B cell (primary cell): ENCODE data around the gene SMPX. TPM values are rescaled to one million over a fixed set of nuclear protein-coding genes. Genes with fewer than 3 reads are reported as not detected.

Source experiments
- ATAC-seq: fragments of 200-7000 bp; cut with Tn5 transposase; one replicate; pipeline ENCODE4 v1.10.0; 2021; ENCODE audit warnings: low read depth, mild to moderate bottlenecking, moderate number of reproducible peaks, moderate library complexity
- CTCF ChIA-PET: fragments of 350-600 bp; sonication (Branson Sonifier 250); formaldehyde crosslinking; loops from one replicate; lab custom pipeline; 2021; ENCODE audit warnings: antibody characterized with exemption, inconsistent platforms; lab: Charles Lee
- POLR2A ChIA-PET: fragments of 350-600 bp; sonication (Branson Sonifier 250); formaldehyde crosslinking; loops from one replicate; lab custom pipeline; 2021; ENCODE audit warnings: antibody characterized with exemption; lab: Charles Lee
- DNase-seq: peaks from one replicate; pipeline ENCODE4 v3.0.0; 2013
- H2AFZ ChIP-seq: 2 replicates; pipeline ENCODE4 v1.6.1; 2012; ENCODE audit warnings: mild to moderate bottlenecking, low read depth, low read length; ENCODE audit not compliant: insufficient read depth, poor library complexity, severe bottlenecking
- H3K27ac ChIP-seq, 2 donors: 1 replicate in 1 of 2; 2 replicates in 1 of 2; pipeline ENCODE4 v1.5.1; 2012 to 2013; ENCODE audit warnings: low read length in 2 of 2, mild to moderate bottlenecking in 2 of 2, moderate library complexity in 1 of 2
- H3K27me3 ChIP-seq, 4 experiments: fragments of 200-600 bp in 1 of 4; sonication (generic) in 1 of 4; replicated peaks in 1 of 4; 1 replicate in 2 of 4; 2 replicates in 2 of 4; pipeline versions ENCODE4 v1.6.1 to v1.7.0; 2013 to 2016; ENCODE audit warnings: low read length in 3 of 4, mild to moderate bottlenecking in 2 of 4, mixed read lengths in 1 of 4, moderate library complexity in 1 of 4; ENCODE audit not compliant: insufficient read depth in 4 of 4, control insufficient read depth in 3 of 4; ENCODE audit errors: control extremely low read depth in 1 of 4
- H3K36me3 ChIP-seq, 2 experiments: replicated peaks in 1 of 2; 1 replicate in 1 of 2; 2 replicates in 1 of 2; pipeline versions ENCODE4 v1.6.1 to v1.7.1; 2013; ENCODE audit warnings: low read length in 1 of 2; ENCODE audit not compliant: insufficient read depth in 2 of 2, control insufficient read depth in 1 of 2; ENCODE audit errors: control extremely low read depth in 1 of 2, extremely low read depth in 1 of 2
- H3K4me1 ChIP-seq, 2 donors: fragments of 200-600 bp in 1 of 2; sonication (generic) in 1 of 2; 1 replicate in 1 of 2; 2 replicates in 1 of 2; pipeline versions ENCODE4 v1.5.1 to v1.6.1; 2013 to 2017; ENCODE audit warnings: low read length in 2 of 2; ENCODE audit not compliant: control insufficient read depth in 2 of 2, insufficient read depth in 2 of 2
- H3K4me2 ChIP-seq: replicated peaks from 2 replicates; pipeline ENCODE3; 2012; ENCODE audit warnings: mild to moderate bottlenecking, low read depth, low read length; ENCODE audit not compliant: poor library complexity, severe bottlenecking
- H3K4me3 ChIP-seq, 5 experiments: fragments of 200-600 bp in 1 of 5; sonication (generic) in 1 of 5; 1 replicate in 3 of 5; 2 replicates in 2 of 5; pipeline versions ENCODE4 v1.5.1 to v1.7.0; 2011 to 2016; ENCODE audit warnings: low read length in 4 of 5, mild to moderate bottlenecking in 4 of 5, low read depth in 2 of 5, control low read depth in 1 of 5, moderate library complexity in 1 of 5; ENCODE audit not compliant: insufficient read depth in 1 of 5; ENCODE audit errors: control extremely low read depth in 1 of 5, extremely low read depth in 1 of 5
- H3K79me2 ChIP-seq: fragments of 200-600 bp; sonication (generic); one replicate; pipeline ENCODE4 v1.6.0; 2016; ENCODE audit warnings: low read length; ENCODE audit not compliant: control insufficient read depth, insufficient read depth
- H3K9ac ChIP-seq: fragments of 200-600 bp; sonication (generic); 2 replicates; pipeline ENCODE4 v1.6.1; 2017; ENCODE audit warnings: mild to moderate bottlenecking, low read length, moderate library complexity
- H3K9me3 ChIP-seq, 3 donors: one replicate each; pipeline versions ENCODE4 v1.6.1 to v1.7.1; 2013; ENCODE audit warnings: low read length in 2 of 3; ENCODE audit not compliant: control insufficient read depth in 2 of 3, insufficient read depth in 1 of 3; ENCODE audit errors: control extremely low read depth in 1 of 3
- H4K20me1 ChIP-seq: 2 replicates; pipeline ENCODE4 v1.6.0; 2012; ENCODE audit warnings: mild to moderate bottlenecking, low read length; ENCODE audit not compliant: insufficient read depth, control insufficient read depth, poor library complexity, severe bottlenecking
- H3K27ac Mint-ChIP-seq: one replicate; pipeline ENCODE4 v1.8.0; 2021; ENCODE audit warnings: mixed read lengths
- H3K27me3 Mint-ChIP-seq: one replicate; pipeline ENCODE4 v1.8.0; 2021; ENCODE audit warnings: mixed read lengths
- H3K4me1 Mint-ChIP-seq: one replicate; pipeline ENCODE4 v1.8.0; 2021; ENCODE audit warnings: mixed read lengths
- H3K4me3 Mint-ChIP-seq: one replicate; pipeline ENCODE4 v1.8.0; 2021; ENCODE audit warnings: mixed read lengths
- H3K9me3 Mint-ChIP-seq: one replicate; pipeline ENCODE4 v1.8.0; 2022; ENCODE audit warnings: mixed read lengths; ENCODE audit not compliant: insufficient read depth
- EZH2 ChIP-seq: IDR thresholded peaks from 2 replicates; pipeline ENCODE4 v1.6.1; 2012; ENCODE audit warnings: borderline replicate concordance, low read depth, mild to moderate bottlenecking, moderate library complexity, low read length; ENCODE audit not compliant: insufficient read depth, poor library complexity, severe bottlenecking
- WGBS: methylation state at CpG from one replicate; pipeline ENCODE4 v1.1.5; 2013; ENCODE audit warnings: missing lambda C conversion rate; ENCODE audit not compliant: insufficient coverage; 5-methylcytosine and 5-hydroxymethylcytosine counted together
- intact Hi-C: fragments of 100-400 bp; cut with micrococcal nuclease; formaldehyde crosslinking; loops from one replicate; pipeline ENCODE4 v1.10.0; 2022
- polyA plus RNA-seq: library from polyadenylated mRNA; depleted of rRNA; stranded (reverse); fragments of >200 nt; gene quantifications from 2 replicates; pipeline ENCODE4 v1.2.3, GENCODE V29; 2012
- total RNA-seq, 2 donors: library from RNA; stranded (reverse); fragments of 120-200 nt in 1 of 2; gene quantifications; 1 replicate in 1 of 2; 2 replicates in 1 of 2; pipeline versions ENCODE4 v1.2.3 to v1.2.4, GENCODE V29; 2013 to 2022
- TF ChIP-seq, protein P1 (sequence below): fragments of 200-600 bp; IDR thresholded peaks from one replicate; pipeline ENCODE4 v1.8.0; 2022; ENCODE audit warnings: antibody characterized with exemption, mild to moderate bottlenecking

Gene SMPX
- total and polyA plus RNA-seq, 2 donors (not counting 1 experiment from before 2014, with no cell fraction given), result not detected

DNA sequence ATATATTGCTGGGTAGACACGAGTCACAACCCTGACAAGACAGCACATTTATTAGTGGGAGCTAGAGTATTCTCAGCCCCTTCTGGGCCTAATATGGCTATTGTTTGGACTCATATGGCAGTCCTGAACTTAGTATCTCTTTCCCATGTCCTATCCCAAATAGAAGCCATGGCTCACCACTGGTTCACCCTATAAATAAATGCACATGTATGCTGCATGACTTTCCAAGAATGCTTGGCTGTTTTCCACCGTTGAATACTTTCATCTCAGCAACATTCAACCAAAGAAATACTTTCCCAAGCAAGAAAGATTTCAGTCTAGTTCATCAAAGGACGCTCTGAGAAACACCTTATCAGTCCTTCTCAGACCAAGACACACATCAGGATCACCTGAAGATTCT lies 36.7 kb downstream of the SMPX start:
- peaks cover 3% of the 10 kb centered on the region for H3K27me3 Mint-ChIP-seq

DNA sequence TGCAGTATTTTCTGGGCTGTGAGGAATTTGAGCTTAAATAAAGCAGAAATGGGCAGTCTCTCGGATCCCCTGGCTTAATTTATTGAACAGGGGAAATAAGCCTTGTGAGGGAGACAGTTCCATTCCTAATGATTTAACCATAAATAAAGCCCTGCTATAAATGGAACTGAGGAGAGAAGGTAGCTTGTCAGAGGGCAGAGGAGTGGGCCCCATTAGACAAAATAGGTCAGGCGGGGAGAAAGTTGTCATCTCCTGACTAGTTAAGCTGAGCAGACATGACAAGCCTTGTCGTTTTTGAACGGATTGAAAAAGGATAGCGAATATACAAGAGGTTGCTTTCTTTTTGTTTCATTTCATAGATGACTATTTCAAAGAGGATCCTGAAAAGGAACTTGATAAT lies 39.3 kb downstream of the SMPX start:
- no peaks in the 10 kb centered on the region for H3K79me2 ChIP-seq
- no peaks in the 10 kb centered on the region for H3K4me1 ChIP-seq
- Mint-ChIP-seq H3K4me1 (no peaks in the 10 kb centered on the region), H3K27me3 (peaks cover 3% of the 10 kb centered on the region), H3K27ac (no peak overlapping the region), H3K9me3 (peaks cover under 1% of the 10 kb centered on the region), H3K4me3 (no peak overlapping the region)
- H2AFZ ChIP-seq, result no peak overlapping the region
- no peak overlapping the region for H3K9ac ChIP-seq
- DNase-seq (no peak), ATAC-seq (no peak)
- H3K27ac ChIP-seq, result no peak overlapping the region
- 96% methylated on average over 4 of the region's 5 CpGs for WGBS
- H3K36me3 ChIP-seq, result no peaks in the 10 kb centered on the region
- CTCF ChIA-PET, result no interaction called here
- H4K20me1 ChIP-seq, result no peaks in the 10 kb centered on the region
- no peaks in the 10 kb centered on the region for H3K27me3 ChIP-seq
- H3K4me3 ChIP-seq, result no peak overlapping the region
- intact Hi-C loops, result no loop called here
- POLR2A ChIA-PET, result no interaction called here
- TF ChIP-seq, protein P1, sequence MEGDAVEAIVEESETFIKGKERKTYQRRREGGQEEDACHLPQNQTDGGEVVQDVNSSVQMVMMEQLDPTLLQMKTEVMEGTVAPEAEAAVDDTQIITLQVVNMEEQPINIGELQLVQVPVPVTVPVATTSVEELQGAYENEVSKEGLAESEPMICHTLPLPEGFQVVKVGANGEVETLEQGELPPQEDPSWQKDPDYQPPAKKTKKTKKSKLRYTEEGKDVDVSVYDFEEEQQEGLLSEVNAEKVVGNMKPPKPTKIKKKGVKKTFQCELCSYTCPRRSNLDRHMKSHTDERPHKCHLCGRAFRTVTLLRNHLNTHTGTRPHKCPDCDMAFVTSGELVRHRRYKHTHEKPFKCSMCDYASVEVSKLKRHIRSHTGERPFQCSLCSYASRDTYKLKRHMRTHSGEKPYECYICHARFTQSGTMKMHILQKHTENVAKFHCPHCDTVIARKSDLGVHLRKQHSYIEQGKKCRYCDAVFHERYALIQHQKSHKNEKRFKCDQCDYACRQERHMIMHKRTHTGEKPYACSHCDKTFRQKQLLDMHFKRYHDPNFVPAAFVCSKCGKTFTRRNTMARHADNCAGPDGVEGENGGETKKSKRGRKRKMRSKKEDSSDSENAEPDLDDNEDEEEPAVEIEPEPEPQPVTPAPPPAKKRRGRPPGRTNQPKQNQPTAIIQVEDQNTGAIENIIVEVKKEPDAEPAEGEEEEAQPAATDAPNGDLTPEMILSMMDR, result no peak
- TF ChIP-seq EZH2, result no peak
- no peaks in the 10 kb centered on the region for H3K9me3 ChIP-seq
- no peak overlapping the region for H3K4me2 ChIP-seq

More for the DNA sequence above, 36.7 kb downstream of the SMPX start:
- Histone ChIP-seq H3K27me3 (no peaks in the 10 kb centered on the region), H3K36me3 (no peaks in the 10 kb centered on the region), H3K4me1 (no peaks in the 10 kb centered on the region), H3K4me3 (no peak overlapping the region), H3K4me2 (no peak overlapping the region), H3K9me3 (no peaks in the 10 kb centered on the region), H2AFZ (no peak overlapping the region), H4K20me1 (no peaks in the 10 kb centered on the region), H3K79me2 (no peaks in the 10 kb centered on the region), H3K27ac (no peak overlapping the region), H3K9ac (no peak overlapping the region)
- POLR2A ChIA-PET, result no interaction called here
- no peaks in the 10 kb centered on the region for H3K9me3 Mint-ChIP-seq
- DNase-seq (no peak), ATAC-seq (no peak)
- WGBS, result 76% methylated on average over 2 of the region's 3 CpGs
- no peak for TF ChIP-seq EZH2
- TF ChIP-seq, protein P1, result no peak
- no peak overlapping the region for H3K4me3 Mint-ChIP-seq
- H3K27ac Mint-ChIP-seq, result no peak overlapping the region
- CTCF ChIA-PET, result interaction anchor here (2.6 kb wide), 1 partner anchor 1191 kb away, joined by 5 read pairs; no protein-coding TSS in a partner anchor
- intact Hi-C loops, result no loop called here
- H3K4me1 Mint-ChIP-seq, result no peaks in the 10 kb centered on the region
